Endothelial cell of umbilical vein (primary cell): ENCODE data around the gene KIAA1755.

Experiments used
- EZH2 ChIP-seq: IDR thresholded peaks from 2 replicates; pipeline ENCODE4 v1.6.1; 2012; ENCODE audit warnings: borderline replicate concordance, low read depth, mild to moderate bottlenecking, moderate library complexity, low read length, inconsistent platforms; ENCODE audit not compliant: severe bottlenecking
- GATA2 ChIP-seq: IDR thresholded peaks from 2 replicates; pipeline ENCODE4 v1.7.0; 2011; ENCODE audit warnings: low read depth, mild to moderate bottlenecking, moderate library complexity, mixed read lengths, low read length; ENCODE audit not compliant: insufficient read length, insufficient read depth
- POLR2A ChIP-seq: IDR thresholded peaks from 2 replicates; pipeline ENCODE4 v1.6.1; 2012; ENCODE audit warnings: low read depth, mild to moderate bottlenecking, control low read depth, low read length
- TF ChIP-seq, protein P1 (sequence below), 2 donors: IDR thresholded peaks; 1 replicate in 1 of 2; 2 replicates in 1 of 2; pipeline ENCODE4 v1.5.1; 2011; ENCODE audit warnings: low read length in 2 of 2, mild to moderate bottlenecking in 2 of 2, moderate library complexity in 2 of 2, control low read depth in 1 of 2, inconsistent platforms in 1 of 2, low read depth in 1 of 2; ENCODE audit not compliant: insufficient read depth in 1 of 2; ENCODE audit errors: extremely low read depth in 1 of 2

DNA sequence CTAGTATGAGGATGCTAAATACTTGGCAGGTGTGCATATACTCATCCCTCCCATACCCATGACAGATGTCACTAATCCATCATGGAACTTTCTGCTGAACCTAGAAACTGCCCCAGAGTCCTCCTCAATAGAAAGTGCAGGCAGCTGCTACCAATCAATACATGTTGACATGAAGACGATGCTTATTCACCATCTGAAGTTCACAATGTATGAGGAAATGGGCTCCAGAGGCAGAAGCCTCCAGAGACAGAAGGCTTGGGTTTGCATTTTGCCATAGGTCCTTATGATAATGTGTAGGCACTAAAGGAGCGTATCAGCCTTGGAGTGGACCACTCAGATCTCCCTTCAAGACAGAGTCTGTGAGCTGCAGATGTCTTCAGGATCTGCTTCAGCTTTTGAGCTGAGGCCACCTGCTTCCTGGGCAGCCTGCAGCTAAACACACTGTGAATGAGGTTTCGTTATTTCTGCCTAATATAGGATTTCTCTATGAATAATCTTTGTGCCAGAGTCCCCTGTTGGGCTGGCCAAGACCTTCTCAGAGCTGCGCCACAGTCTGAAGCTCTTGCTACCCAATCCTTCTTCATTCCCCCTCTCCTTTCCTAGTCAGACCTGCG is 7.5 kb upstream of the KIAA1755 start:
- no peak for TF ChIP-seq GATA2
- TF ChIP-seq, protein P1, sequence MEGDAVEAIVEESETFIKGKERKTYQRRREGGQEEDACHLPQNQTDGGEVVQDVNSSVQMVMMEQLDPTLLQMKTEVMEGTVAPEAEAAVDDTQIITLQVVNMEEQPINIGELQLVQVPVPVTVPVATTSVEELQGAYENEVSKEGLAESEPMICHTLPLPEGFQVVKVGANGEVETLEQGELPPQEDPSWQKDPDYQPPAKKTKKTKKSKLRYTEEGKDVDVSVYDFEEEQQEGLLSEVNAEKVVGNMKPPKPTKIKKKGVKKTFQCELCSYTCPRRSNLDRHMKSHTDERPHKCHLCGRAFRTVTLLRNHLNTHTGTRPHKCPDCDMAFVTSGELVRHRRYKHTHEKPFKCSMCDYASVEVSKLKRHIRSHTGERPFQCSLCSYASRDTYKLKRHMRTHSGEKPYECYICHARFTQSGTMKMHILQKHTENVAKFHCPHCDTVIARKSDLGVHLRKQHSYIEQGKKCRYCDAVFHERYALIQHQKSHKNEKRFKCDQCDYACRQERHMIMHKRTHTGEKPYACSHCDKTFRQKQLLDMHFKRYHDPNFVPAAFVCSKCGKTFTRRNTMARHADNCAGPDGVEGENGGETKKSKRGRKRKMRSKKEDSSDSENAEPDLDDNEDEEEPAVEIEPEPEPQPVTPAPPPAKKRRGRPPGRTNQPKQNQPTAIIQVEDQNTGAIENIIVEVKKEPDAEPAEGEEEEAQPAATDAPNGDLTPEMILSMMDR (IDR thresholded peaks at IDR 0.05; ENCODE audit: extremely low read depth in 1 of 2, insufficient read depth in 1 of 2, low read depth in 1 of 2, low read length in 2 of 2): no peak
- TF ChIP-seq POLR2A: no peak
- TF ChIP-seq EZH2: no peak
